NCI-H1105 (cell line): Measurements from ENCODE around the gene ERCC3.
"Not testable (repeated sequence)": the region's sequence is repeated elsewhere in the genome, so short reads cannot be mapped to it uniquely, and the experiment has no call there.

Experiments used
- DNase-seq: peaks from one replicate; lab custom pipeline; 2025; lab: John Stamatoyannopoulos, UW

ERCC3 gene

DNA sequence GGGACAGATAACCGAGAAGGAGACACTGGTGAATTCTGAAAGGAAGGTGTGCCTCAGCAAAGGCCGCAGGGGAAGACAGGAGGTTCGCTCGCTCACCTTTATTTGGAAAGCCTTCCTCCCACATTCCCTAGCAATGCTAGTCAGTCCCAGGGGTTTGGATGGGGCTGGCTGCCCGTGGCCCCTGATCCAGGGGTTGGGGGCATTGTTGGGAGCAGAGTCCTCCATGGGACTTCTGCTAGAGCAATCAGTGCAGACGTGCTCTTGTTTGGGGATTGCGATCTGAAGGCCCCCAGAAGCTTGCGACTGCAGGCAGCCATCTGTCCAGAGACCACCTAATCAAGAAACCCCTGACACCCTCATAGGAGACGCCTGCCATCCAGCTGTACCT lies 67.8 kb downstream of the ERCC3 start:
- no peak for DNase-seq

DNA sequence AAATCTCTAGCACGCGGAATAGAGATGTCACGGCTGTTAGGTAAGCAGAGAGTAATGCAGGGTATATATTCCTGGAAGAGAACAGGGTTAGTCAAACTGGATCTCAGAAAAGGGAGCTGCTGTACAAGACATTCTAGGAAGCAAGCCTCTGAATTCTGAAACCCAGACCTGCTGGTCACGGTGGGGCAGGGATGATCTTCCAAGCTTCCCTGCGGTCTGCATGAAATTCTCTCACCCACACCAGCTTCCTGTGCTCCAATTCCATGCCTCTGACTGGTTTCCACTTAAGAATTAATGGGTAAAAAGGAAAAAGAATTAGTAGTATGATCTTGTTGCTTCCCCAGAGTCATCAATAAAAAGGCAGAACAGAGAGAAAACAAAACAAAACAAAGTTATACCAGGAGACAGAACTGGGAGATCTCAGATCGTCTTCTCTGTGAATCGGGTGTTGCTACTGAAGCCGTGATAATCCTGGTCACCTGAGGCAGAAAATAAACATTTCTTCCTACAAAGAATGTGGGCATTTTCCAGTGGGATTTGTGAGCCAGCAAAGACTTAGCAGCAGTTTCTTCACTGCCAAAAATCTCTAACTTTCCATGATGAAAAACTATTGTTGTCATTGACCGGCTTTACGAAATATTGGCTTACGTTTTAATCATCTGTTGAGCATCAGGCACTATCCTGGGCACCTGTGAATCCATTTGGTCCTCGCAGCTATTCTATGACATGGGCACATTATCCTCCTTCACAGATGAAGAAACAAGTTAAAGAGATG lies 68.6 kb downstream of the ERCC3 start:
- DNase-seq, result no peak

DNA sequence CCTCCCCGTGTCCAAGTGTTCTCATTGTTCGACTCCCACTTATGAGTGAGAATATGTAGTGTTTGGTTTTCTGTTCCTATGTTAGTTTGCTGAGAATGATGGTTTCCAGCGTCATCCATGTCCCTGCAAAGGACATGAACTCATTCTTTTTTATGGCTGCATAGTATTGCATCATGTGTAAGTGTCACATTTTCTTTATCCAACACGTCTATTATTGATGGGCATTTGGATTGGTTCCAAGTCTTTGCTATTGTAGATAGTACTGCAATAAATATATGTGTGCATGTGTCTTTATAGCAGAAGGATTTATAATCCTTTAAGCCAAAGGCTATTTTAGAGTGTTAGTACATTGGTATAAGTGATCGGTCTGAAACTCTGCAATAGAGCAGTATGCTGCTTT lies 69.8 kb downstream of the ERCC3 start:
- DNase-seq, result not testable (repeated sequence)

DNA sequence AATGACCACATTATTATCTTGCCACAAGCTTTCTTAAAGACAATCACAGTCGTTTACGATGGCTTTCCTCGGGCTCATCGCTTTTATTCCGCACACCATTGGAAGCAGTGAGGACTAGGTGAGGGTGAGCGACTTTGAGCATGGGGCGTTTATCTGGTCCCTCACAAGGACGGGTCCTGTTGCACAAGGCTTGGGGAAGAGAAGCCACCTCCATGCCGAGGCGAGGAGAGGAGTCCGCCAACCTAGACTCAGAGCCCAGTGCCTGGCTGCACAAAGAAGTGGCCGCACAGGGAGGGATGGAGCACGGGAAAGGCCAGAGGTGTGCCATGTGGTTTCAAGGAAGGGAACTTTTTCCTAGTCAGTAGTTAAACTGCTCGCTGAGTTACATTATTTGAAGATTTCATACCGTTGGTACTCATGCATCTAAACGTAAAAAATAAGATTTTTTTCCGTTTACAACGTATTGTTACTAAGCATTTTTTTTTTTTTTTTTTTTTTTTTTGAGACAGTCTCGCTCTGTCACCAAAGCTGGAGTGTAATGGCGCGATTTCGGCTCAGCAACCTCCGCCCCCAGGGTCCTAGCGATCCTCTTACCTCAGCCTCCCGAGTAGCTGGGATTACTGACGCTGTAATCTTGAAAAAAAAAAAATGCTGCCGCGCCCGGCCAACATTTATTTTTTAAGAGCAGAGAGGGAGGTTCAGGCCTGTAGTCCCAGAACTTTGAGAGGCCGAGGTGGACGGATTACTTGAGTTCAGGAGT lies 73.0 kb downstream of the ERCC3 start:
- DNase-seq, result no peak

- no peak for DNase-seq
Measured at GRCh38 chr2:127220102-127220767, 73.7 kb downstream of the ERCC3 start, which contains the start of gene CYP27C1. Gene CYP27C1, minus strand, starts transcription at chr2:127220299. Its CDS starts 29 bp downstream, at chr2:127220270.

- DNase-seq, result peak; percentile 7
Measured at GRCh38 chr2:127219171-127220070, 74.5 kb downstream of the ERCC3 start.

DNA sequence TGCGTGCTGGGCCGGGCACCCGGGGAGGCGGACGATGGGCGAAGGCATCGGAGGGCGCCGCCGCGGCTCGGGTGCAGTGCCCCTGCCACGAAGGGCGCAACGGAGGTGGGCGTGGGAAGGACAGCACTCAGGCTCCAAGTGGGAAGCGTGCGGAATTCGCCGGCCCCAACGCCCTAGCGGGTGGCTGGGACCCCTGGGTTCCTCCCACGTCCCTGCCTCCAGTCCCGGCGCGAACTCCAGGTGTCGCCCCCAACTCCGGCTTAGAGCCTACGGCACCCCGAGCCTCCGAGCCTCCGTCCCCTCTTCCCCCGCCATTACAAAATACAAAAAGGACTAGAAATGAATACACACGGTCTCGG lies 75.2 kb downstream of the ERCC3 start:
- DNase-seq, result no peak

DNA sequence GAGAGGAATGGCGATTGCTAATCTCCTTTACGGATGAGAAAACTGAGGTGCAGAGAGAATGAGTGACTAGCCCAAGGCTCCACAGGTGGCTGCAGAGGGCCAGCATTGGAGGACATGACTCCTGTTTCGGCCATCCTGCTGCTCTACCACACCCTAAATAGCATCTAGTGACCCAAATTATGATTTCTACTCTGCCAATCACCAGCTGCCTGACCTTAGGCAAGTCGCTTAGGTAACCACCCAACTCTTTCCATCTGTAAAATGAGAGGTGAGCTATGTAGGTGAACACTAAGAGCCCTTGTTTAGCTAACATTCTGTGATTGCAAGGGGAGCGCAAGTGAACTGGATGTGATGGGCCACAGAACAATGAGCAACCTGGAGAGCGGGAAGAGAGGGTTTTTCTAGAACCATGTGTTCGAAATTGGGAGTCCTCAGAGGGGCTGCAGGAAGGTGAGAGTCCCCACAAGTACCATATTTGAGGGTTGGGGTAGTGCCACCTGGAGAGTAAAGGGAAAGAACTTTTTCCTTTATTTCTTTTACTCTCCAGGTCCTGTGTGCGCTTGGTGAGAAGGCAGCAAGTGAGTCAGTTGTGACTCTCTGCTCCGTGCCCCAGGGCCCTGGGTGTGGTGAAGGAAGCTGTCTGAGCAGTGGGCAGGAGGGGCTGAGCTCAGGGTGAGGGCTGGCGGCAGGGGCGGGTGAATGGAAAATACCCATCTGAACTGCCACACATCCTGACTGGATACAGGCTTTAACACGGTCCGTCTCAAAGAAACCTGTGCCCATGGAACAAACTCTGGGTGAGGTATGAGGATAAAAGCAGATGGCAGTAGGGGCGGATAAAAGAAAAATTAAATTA lies 76.2 kb downstream of the ERCC3 start:
- DNase-seq, result no peak

DNA sequence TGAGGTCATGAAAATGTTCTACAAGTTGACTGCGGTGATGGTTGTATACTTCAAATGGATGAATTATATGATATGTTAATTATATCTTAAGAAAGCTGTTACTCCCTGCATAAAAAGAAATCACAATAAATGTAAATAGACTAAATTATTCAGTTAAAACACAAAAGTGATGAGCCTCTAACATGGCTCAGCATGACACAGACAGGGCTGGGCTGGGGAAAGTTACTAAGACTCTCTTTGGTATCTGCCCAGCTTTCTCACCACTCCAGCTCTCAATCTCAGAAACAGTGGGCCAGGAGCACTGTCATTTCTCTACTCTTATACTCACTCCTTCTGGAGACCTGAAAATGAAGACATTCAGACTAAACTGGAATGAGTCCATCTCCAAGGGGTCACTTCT lies 77.4 kb downstream of the ERCC3 start:
- DNase-seq, result no peak

- DNase-seq, result no peak
Measured at GRCh38 chr2:127216095-127216494, 77.8 kb downstream of the ERCC3 start.

DNA sequence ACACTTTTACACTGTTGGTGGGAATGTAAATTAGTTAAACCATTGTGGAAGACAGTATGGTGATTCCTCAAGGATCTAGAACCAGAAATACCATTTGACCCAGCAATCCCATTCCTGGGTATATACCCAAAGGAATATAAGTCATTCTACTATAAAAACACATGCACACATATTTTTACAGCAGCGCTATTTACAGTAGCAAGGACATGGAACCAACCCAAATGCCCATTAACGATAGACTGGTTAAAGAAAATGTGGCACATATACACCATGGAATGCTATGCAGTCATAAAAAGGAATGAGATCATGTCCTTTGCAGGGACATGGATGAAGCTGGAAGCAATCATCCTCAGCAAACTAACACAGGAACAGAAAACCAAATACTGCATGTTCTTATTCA lies 79.7 kb downstream of the ERCC3 start:
- not testable (repeated sequence) for DNase-seq

DNA sequence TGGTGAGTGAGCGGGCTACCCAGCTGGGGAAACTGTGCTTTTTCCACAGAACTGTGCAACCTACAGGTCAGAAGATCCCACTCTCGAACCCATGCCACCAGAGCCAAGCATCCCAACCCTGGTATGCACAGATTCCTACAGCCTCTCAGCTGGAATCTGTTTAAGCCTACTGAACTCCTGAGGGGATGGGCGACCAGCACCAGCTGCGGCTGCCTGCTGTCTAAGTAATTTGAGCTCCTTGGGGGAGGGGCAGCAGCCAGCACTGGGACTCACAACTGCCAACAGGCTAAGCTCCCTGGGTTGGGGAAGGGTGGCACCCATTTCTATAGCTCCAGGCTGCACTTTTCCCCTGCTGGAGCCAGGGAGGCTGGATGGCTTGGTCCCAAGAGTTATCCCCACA lies 85.6 kb downstream of the ERCC3 start:
- DNase-seq, result peak; percentile 80
